Fibroblast of villous mesenchyme (primary cell): ENCODE measurements around the gene CLTRN. TPM values are rescaled to one million over a fixed set of nuclear protein-coding genes. Genes with fewer than 3 reads are reported as not detected.
"Not testable (repeated sequence)": the region's sequence is repeated elsewhere in the genome, so short reads cannot be mapped to it uniquely, and the experiment has no call there.

Experiments used
- DNase-seq: peaks from one replicate; pipeline ENCODE4 v3.0.0-alpha.2; 2010; ENCODE audit warnings: low read depth
- H3K4me3 ChIP-seq: 2 replicates; pipeline ENCODE4 v1.5.1; 2011; ENCODE audit warnings: low read depth, mild to moderate bottlenecking, low read length
- total RNA-seq: library from RNA; depleted of rRNA; stranded (reverse); fragments of >200 nt; gene quantifications from 2 replicates; pipeline ENCODE4 v1.2.3, GENCODE V29; 2012
- TF ChIP-seq, protein P1 (sequence below): IDR thresholded peaks from 2 replicates; pipeline ENCODE4 v1.5.1; 2012; ENCODE audit warnings: low read depth, mild to moderate bottlenecking, low read length; ENCODE audit not compliant: insufficient read depth

The CLTRN gene, protein sequence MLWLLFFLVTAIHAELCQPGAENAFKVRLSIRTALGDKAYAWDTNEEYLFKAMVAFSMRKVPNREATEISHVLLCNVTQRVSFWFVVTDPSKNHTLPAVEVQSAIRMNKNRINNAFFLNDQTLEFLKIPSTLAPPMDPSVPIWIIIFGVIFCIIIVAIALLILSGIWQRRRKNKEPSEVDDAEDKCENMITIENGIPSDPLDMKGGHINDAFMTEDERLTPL
- total RNA-seq: under 0.01 TPM in 1 of 2 replicates, not detected in the other

DNA sequence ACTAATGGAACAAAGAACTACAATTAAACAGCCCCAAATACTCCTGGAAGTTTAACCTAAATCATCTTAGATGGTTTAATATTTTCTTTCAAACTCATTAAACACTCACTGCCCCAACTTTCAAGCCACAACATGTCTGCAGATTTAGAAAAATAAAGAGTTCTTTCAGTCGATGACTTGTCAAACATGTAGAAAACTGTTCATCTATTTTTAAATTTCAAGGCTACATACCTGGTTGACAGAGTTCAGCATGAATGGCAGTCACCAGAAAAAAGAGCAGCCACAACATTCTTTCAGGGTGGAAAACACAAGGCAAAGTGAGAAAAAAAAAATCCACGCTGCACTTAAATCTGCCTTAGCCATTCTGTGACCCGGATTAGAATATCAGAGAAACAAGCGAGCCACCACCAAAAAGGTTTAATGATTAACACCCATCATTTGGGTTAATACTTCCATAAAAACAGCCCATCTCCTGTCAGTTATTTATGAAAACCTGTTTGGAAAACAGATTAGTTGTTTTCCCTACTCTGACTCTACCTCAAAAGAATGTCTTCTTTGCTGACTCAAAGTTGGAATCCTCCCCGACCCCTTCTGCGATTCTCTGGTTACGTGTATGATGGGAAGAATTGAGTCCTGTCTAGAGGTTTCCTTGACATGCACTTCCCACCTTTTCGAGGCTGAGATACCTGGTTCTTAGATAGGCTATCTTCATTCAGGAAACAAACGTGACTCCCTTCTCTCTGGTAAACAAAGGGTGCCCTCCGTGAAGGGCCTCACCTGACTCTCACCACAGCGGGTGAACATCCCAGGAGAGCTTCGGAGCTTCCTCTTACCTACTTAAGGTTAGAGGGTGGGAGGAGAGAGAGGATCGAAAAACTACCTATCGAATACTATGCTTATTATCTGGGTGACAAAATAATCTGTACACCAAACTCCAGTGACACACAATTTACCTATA, at the start of gene CLTRN:
Gene CLTRN, minus strand, starts transcription at position 319 of the 958 bp plus-strand sequence. Its CDS starts 30 bp downstream, at position 289.
- TF ChIP-seq, protein P1, sequence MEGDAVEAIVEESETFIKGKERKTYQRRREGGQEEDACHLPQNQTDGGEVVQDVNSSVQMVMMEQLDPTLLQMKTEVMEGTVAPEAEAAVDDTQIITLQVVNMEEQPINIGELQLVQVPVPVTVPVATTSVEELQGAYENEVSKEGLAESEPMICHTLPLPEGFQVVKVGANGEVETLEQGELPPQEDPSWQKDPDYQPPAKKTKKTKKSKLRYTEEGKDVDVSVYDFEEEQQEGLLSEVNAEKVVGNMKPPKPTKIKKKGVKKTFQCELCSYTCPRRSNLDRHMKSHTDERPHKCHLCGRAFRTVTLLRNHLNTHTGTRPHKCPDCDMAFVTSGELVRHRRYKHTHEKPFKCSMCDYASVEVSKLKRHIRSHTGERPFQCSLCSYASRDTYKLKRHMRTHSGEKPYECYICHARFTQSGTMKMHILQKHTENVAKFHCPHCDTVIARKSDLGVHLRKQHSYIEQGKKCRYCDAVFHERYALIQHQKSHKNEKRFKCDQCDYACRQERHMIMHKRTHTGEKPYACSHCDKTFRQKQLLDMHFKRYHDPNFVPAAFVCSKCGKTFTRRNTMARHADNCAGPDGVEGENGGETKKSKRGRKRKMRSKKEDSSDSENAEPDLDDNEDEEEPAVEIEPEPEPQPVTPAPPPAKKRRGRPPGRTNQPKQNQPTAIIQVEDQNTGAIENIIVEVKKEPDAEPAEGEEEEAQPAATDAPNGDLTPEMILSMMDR: no peak
- DNase-seq: no peak
- no peak within 1 kb of the TSS for H3K4me3 ChIP-seq

DNA sequence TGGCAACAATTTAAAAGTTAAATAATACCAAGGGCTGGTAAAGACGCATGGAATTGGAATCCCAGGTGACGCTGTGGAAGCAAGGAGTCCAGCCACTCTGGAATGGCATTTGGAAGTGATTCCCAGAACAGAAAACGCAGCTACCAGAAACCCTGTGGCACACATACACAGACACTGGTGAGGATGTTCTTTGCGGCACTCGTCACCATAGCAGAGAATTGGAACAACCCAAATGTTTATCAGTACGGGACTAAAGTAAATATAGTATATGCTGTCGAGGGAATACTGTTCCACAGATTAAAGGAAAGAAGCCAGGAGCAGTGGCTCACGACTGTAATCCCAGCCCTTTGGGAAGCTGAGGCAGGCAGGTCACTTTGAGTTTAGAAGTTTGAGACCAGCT, 39.7 kb upstream of the CLTRN start:
- not testable (repeated sequence) for DNase-seq, H3K4me3 ChIP-seq

DNA sequence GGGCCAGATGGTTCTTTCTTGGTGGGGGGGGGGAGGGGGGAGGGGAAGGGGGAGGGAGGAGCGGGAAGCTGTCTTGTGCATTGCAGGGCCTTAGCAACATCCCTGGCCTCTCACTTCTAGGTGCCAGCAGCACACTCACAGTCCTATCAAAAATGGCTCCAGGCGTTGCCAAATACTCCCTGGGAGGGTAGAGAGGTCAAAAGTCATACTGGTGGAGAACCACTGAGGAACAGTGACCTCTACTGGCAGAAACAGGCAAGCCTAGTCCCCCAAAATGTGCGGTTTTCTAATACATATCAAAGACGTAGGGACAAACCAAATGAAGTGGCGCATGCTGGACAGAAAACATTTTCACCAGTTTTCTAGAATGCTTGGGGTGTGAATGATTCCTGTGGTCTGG, 39.2 kb upstream of the CLTRN start:
- DNase-seq, H3K4me3 ChIP-seq: not testable (repeated sequence)

DNA sequence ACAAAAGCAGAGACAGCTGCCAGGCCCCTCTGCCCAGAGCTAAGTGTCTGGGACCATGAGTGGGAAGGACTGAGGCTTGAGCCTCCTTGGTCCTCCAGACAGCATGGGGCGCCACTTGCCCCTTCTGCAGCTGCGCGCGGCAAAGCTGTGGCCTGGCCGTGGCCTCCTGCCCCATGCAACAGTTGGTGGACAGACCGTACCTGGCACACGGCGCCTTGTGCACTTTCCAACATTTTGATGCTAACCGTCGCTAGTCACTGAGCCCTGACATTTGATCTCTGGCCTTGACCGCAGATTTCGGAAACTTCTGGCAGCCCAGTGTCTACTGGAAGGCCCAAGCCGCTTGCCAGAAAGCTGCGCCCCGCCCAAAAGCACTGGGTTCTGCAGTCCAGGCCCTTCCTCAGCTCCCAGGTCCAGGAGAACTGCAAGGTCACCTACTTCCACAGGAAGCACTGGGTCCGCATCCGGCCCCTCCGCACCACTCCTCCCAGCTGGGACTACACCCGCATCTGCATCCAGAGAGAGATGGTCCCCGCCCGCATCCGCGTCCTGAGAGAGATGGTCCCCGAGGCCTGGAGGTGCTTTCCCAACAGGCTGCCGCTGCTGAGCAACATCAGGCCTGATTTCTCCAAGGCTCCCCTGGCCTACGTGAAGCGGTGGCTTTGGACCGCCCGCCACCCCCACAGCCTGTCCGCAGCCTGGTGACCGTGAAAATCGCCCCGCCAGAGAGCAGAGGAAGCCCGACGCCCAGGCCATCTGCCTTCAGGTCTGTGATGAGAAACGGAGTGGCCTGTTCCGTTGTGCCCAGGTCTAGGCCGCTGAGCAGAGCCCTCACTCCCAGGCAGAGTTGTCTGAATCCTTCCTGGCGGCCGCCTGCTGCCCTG, 38.1 kb upstream of the CLTRN start:
- H3K4me3 ChIP-seq: no peak overlapping the region
- TF ChIP-seq, protein P1: no peak
- no peak for DNase-seq

DNA sequence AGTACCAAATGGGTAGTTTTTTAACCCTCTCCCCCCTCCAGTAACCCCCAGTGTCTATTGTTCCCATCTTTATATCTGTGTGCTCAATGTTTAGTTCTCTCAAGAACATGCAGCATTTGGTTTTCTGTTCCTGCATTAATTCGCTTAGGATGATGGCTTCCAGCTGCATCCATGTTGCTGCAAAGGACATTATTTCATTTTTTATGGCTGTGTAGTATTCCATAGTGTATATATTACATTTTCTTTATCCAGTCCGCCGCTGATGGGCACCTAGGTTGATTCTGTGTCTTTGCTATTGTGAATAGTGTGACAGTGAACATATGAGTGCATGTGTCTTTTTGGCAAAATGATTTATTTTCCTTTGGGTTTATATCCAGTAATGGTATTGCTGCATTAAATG, 31.9 kb upstream of the CLTRN start:
- TF ChIP-seq, protein P1: no peak
- no peak overlapping the region for H3K4me3 ChIP-seq
- DNase-seq: no peak

DNA sequence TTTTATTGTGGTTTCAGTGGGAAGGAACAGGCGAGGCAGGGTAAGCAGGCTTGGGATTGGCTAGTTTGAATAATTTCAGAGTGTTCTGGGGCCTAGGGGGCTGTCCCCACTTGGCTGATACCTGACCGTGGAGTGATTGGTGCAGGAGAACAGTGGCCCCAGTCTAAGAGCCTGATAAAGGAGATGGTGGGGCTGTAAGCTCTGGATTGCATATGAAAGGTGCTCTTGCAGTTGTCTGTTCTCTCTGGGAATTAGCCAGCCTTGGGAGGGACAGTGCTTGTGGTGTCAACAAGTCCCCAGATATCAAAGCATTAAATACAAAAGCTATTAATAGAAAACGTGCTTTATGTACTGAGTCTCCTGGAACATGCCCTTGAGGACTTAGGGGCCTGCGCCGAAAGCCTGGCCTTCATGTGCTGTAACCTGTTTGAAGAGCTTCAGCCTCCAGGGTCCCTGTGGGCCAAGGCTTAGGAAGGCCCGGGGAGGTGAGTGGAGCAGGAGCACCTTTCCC, 30.4 kb upstream of the CLTRN start:
- TF ChIP-seq, protein P1: no peak
- no peak overlapping the region for H3K4me3 ChIP-seq
- no peak for DNase-seq

DNA sequence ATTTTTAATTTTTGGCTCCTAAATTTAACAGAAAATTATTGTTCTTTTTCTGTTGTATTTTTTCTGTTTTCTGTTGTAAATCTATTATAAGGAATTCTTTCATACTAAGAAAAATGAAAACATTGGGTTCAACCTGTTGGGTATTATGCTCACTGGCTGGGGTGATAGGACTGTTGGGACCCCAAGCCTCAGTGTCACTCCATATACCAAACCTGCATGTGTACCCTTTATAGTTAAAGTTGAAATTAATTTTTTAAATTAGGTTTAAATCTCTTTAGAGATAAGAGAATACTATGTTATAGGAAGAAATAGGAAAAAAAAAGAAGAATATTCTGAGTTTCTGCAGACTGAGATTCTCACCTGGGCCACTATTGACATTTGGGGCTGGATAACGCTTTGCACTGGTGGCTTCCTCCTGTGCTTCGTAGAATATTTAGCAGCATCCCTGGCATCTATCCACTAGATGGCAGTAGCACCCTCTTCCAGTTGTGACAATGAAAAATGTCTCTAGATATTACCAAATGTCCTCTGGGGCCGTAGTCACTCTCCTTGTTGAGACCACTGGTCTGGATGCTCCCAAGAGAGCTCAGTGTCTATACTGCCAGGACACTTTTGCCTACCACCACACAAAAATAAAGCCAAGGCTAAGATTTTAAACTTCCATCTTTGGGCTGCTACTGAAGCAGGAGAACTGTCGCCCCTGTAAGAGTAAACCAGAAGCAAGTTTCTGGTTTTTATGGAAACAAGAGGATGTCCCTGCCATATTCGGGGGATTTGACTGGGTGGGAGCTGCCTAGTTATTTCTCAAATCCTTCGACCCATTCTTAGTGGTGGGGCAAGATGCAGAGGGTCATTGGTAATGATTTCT, 22.4 kb upstream of the CLTRN start:
- H3K4me3 ChIP-seq: no peak overlapping the region
- DNase-seq: peak; percentile 67
- TF ChIP-seq, protein P1: peak; percentile 74
